ENCODE measurements around the gene LRRN1. TPM values are rescaled to one million over a fixed set of nuclear protein-coding genes. Genes with fewer than 3 reads are reported as not detected.

Gene LRRN1
- total and polyA plus RNA-seq, 2 donors (not counting 1 experiment from before 2014, with no cell fraction given): 1.1 to 2.5 TPM

DNA sequence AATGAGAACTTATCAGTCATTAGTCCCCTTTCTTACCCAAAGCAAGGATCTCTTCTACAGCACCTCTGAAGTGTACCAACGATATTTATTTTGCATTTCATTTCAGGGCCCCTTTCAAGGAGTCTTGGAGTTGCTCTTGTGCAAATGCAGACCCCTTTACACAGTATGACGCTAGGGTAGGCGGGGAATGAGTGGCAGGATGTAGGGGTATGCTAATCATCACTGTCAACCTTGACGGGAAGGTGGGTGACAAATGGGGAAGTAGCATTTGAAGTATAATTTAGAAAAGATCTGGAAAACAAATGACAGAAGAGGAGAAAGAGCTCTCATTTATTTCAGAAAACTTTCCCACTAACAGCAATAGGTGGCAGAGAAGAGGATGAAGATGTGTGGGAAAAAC is 94.4 kb downstream of the LRRN1 start:
- CTCF ChIA-PET: no interaction called here
- Mint-ChIP-seq H3K4me3 (no peak overlapping the region), H3K27ac (no peak overlapping the region), H3K4me1 (peaks cover 7% of the 10 kb centered on the region), H3K9me3 (ENCODE audit: insufficient read depth) (peaks cover 4% of the 10 kb centered on the region), H3K27me3 (no peaks in the 10 kb centered on the region)
- peak overlapping the region; percentile 1 for H2AFZ ChIP-seq (ENCODE audit: insufficient read depth, low read depth, low read length, poor library complexity, severe bottlenecking)
- TF ChIP-seq EZH2 (IDR thresholded peaks at IDR 0.05; ENCODE audit: borderline replicate concordance, insufficient read depth, low read depth, low read length, poor library complexity, severe bottlenecking): no peak
- TF ChIP-seq, protein P1, sequence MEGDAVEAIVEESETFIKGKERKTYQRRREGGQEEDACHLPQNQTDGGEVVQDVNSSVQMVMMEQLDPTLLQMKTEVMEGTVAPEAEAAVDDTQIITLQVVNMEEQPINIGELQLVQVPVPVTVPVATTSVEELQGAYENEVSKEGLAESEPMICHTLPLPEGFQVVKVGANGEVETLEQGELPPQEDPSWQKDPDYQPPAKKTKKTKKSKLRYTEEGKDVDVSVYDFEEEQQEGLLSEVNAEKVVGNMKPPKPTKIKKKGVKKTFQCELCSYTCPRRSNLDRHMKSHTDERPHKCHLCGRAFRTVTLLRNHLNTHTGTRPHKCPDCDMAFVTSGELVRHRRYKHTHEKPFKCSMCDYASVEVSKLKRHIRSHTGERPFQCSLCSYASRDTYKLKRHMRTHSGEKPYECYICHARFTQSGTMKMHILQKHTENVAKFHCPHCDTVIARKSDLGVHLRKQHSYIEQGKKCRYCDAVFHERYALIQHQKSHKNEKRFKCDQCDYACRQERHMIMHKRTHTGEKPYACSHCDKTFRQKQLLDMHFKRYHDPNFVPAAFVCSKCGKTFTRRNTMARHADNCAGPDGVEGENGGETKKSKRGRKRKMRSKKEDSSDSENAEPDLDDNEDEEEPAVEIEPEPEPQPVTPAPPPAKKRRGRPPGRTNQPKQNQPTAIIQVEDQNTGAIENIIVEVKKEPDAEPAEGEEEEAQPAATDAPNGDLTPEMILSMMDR (IDR thresholded peaks at IDR 0.05): no peak
- H3K4me1 ChIP-seq (ENCODE audit: control insufficient read depth in 2 of 2, insufficient read depth in 2 of 2, low read length in 2 of 2): peaks cover 5% of the 10 kb centered on the region in 2 donors
- DNase-seq (no peak), ATAC-seq (ENCODE audit: low read depth) (no peak)
- H3K27me3 ChIP-seq (replicated peaks in 1 of 4; ENCODE audit: control extremely low read depth in 1 of 4, control insufficient read depth in 3 of 4, insufficient read depth in 4 of 4, low read length in 3 of 4): no peaks in the 10 kb centered on the region
- no peak overlapping the region for H3K27ac ChIP-seq (ENCODE audit: low read length in 2 of 2)
- POLR2A ChIA-PET: no interaction called here
- no peaks in the 10 kb centered on the region for H3K36me3 ChIP-seq (replicated peaks in 1 of 2; ENCODE audit: control extremely low read depth in 1 of 2, control insufficient read depth in 1 of 2, extremely low read depth in 1 of 2, insufficient read depth in 2 of 2, low read length in 1 of 2)
- no peak overlapping the region for H3K4me3 ChIP-seq (ENCODE audit: control extremely low read depth in 1 of 5, extremely low read depth in 1 of 5, insufficient read depth in 1 of 5, low read depth in 2 of 5, low read length in 4 of 5)
- WGBS (ENCODE audit: insufficient coverage): 39% methylated on average over 2 of the region's 4 CpGs
- no peak overlapping the region for H3K4me2 ChIP-seq (replicated peaks; ENCODE audit: low read depth, low read length, poor library complexity, severe bottlenecking)
- no peak overlapping the region for H3K9ac ChIP-seq (ENCODE audit: low read length)
- no peaks in the 10 kb centered on the region for H4K20me1 ChIP-seq (ENCODE audit: control insufficient read depth, insufficient read depth, low read length, poor library complexity, severe bottlenecking)
- intact Hi-C loops (cut with micrococcal nuclease): no loop called here
- H3K79me2 ChIP-seq (ENCODE audit: control insufficient read depth, insufficient read depth, low read length): no peaks in the 10 kb centered on the region
- peaks cover 0 to 3% (median 0%) of the 10 kb centered on the region in 3 donors for H3K9me3 ChIP-seq (ENCODE audit: control extremely low read depth in 1 of 3, control insufficient read depth in 2 of 3, insufficient read depth in 1 of 3, low read length in 2 of 3)

Measured in B cell (primary cell).